Endothelial cell of umbilical vein (primary cell): ENCODE measurements around the gene CFAP20. TPM values are rescaled to one million over a fixed set of nuclear protein-coding genes. Genes with fewer than 3 reads are reported as not detected.
"Not testable (repeated sequence)": the region's sequence is repeated elsewhere in the genome, so short reads cannot be mapped to it uniquely, and the experiment has no call there.

ENCODE experiments used
- BruUV-seq: library from RNA; stranded (reverse); fragments of 400-500 nt; replicated peaks from 2 replicates; lab custom pipeline; 2021; lab: Mats Ljungman, UMichigan
- CTCF ChIA-PET: fragments of 300-600, 350-600 bp; sonication (Branson Sonifier 250); formaldehyde crosslinking; loops from one replicate; lab custom pipeline; 2021; ENCODE audit warnings: antibody characterized with exemption, inconsistent platforms; lab: Charles Lee
- POLR2A ChIA-PET: fragments of 300-600, 350-600 bp; sonication (Branson Sonifier 250); formaldehyde crosslinking; loops from one replicate; lab custom pipeline; 2021; ENCODE audit warnings: antibody characterized with exemption, inconsistent platforms; lab: Charles Lee
- DNase-seq: peaks from one replicate; pipeline ENCODE4 v3.0.0-alpha.2; 2011; ENCODE audit warnings: low read depth, low spot score
- FAIRE-seq: peaks from 2 replicates; lab custom pipeline; 2011; peaks lifted over from hg19 to GRCh38; lab: Jason Lieb, UNC
- H2AFZ ChIP-seq: 2 replicates; pipeline ENCODE4 v1.6.0; 2012; ENCODE audit warnings: low read depth, low read length, control low read depth, inconsistent platforms
- H3K27ac ChIP-seq: 2 replicates; pipeline ENCODE4 v1.5.1; 2011; ENCODE audit warnings: low read depth, mild to moderate bottlenecking, control low read depth, low read length, moderate library complexity; ENCODE audit not compliant: insufficient read depth
- H3K27me3 ChIP-seq, 2 experiments: 2 replicates each; pipeline versions ENCODE4 v1.6.0 to v1.6.1; 2011; ENCODE audit warnings: low read length in 2 of 2, mixed read lengths in 1 of 2; ENCODE audit not compliant: control insufficient read depth in 2 of 2, insufficient read depth in 2 of 2
- H3K36me3 ChIP-seq, 2 experiments: 2 replicates in 1 of 2; 3 replicates in 1 of 2; pipeline ENCODE4 v1.5.1; 2011; ENCODE audit warnings: low read length in 2 of 2, mild to moderate bottlenecking in 1 of 2, moderate library complexity in 1 of 2; ENCODE audit not compliant: control insufficient read depth in 2 of 2, insufficient read depth in 2 of 2; ENCODE audit errors: extremely low read depth in 1 of 2
- H3K4me1 ChIP-seq: 3 replicates; pipeline ENCODE4 v1.5.1; 2011; ENCODE audit warnings: mild to moderate bottlenecking, low read length; ENCODE audit not compliant: control insufficient read depth, insufficient read depth; ENCODE audit errors: extremely low read depth
- H3K4me2 ChIP-seq: 2 replicates; pipeline ENCODE4 v1.6.1; 2011; ENCODE audit warnings: low read length, control low read depth, mixed read lengths; ENCODE audit not compliant: insufficient read depth
- H3K4me3 ChIP-seq, 3 experiments: fragments of 200-600 bp in 1 of 3; sonication (generic), shearing (Covaris generic) in 1 of 3; replicated peaks in 1 of 3; 2 replicates each; pipeline ENCODE4 v1.5.1; 2011 to 2016; ENCODE audit warnings: control low read depth in 3 of 3, low read length in 3 of 3, mild to moderate bottlenecking in 2 of 3, inconsistent platforms in 1 of 3, low read depth in 1 of 3, moderate library complexity in 1 of 3; ENCODE audit not compliant: insufficient read depth in 1 of 3
- H3K79me2 ChIP-seq: 2 replicates; pipeline ENCODE4 v1.6.0; 2012; ENCODE audit warnings: low read length, inconsistent platforms; ENCODE audit not compliant: control insufficient read depth, insufficient read depth
- H3K9ac ChIP-seq: replicated peaks from 2 replicates; pipeline ENCODE3; 2011; ENCODE audit warnings: low read length, control low read depth; ENCODE audit not compliant: insufficient read depth; ENCODE audit errors: extremely low read depth
- H3K9me1 ChIP-seq: replicated peaks from 3 replicates; pipeline ENCODE4 v1.6.0; 2011; ENCODE audit warnings: mild to moderate bottlenecking, low read length; ENCODE audit not compliant: control insufficient read depth, insufficient read depth; ENCODE audit errors: extremely low read depth
- H3K9me3 ChIP-seq: replicated peaks from 2 replicates; pipeline ENCODE4 v1.5.1; 2012; ENCODE audit warnings: low read length, inconsistent platforms; ENCODE audit not compliant: control insufficient read depth, insufficient read depth
- H4K20me1 ChIP-seq: replicated peaks from 2 replicates; pipeline ENCODE3; 2011; ENCODE audit warnings: mild to moderate bottlenecking, low read length; ENCODE audit not compliant: control insufficient read depth, insufficient read depth; ENCODE audit errors: extremely low read depth
- CTCF ChIP-seq, 2 donors: IDR thresholded peaks; 1 replicate in 1 of 2; 2 replicates in 1 of 2; pipeline ENCODE4 v1.5.1; 2011; ENCODE audit warnings: low read length in 2 of 2, mild to moderate bottlenecking in 2 of 2, moderate library complexity in 2 of 2, control low read depth in 1 of 2, inconsistent platforms in 1 of 2, low read depth in 1 of 2; ENCODE audit not compliant: insufficient read depth in 1 of 2; ENCODE audit errors: extremely low read depth in 1 of 2
- EZH2 ChIP-seq: IDR thresholded peaks from 2 replicates; pipeline ENCODE4 v1.6.1; 2012; ENCODE audit warnings: borderline replicate concordance, low read depth, mild to moderate bottlenecking, moderate library complexity, low read length, inconsistent platforms; ENCODE audit not compliant: severe bottlenecking
- FOS ChIP-seq: IDR thresholded peaks from 2 replicates; pipeline ENCODE4 v1.6.1; 2011; ENCODE audit warnings: mild to moderate bottlenecking, low read length, moderate library complexity, borderline replicate concordance; ENCODE audit not compliant: insufficient read depth
- MYC ChIP-seq: IDR thresholded peaks from one replicate; pipeline ENCODE4 v1.6.1; 2011; ENCODE audit warnings: mild to moderate bottlenecking, low read depth, low read length
- POLR2A ChIP-seq: IDR thresholded peaks from 2 replicates; pipeline ENCODE4 v1.6.1; 2012; ENCODE audit warnings: low read depth, mild to moderate bottlenecking, control low read depth, low read length
- POLR2AphosphoS5 ChIP-seq: IDR thresholded peaks from 2 replicates; pipeline ENCODE4 v1.6.1; 2012; ENCODE audit warnings: low read depth, mild to moderate bottlenecking, control low read depth, low read length, moderate library complexity; ENCODE audit not compliant: insufficient read depth
- dilution Hi-C: fragments of 300-500 bp; cut with MboI; formaldehyde crosslinking; loops from one replicate; pipeline ENCODE4 v1.15.0; 2019; ENCODE audit warnings: low sequenced_read_pairs; ENCODE audit not compliant: extremely low pct_ligation_motif_present
- intact Hi-C: fragments of 100-400 bp; cut with micrococcal nuclease; formaldehyde crosslinking; loops from one replicate; pipeline ENCODE4 v1.10.0; 2022
- polyA plus RNA-seq, 4 experiments: library from polyadenylated mRNA; depleted of rRNA in 3 of 4; stranded (reverse) in 3 of 4; unstranded in 1 of 4; fragments of >200 nt; gene quantifications; 2 replicates each; pipeline versions ENCODE4 v1.2.1 to v1.2.3, GENCODE V29; 2011 to 2012; ENCODE audit warnings: missing spikeins in 1 of 4
- total RNA-seq: library from RNA; stranded (reverse); gene quantifications from 2 replicates; pipeline ENCODE4 v1.2.3, GENCODE V29; 2021

The CFAP20 gene
- total and polyA plus RNA-seq, 2 donors (not counting 3 experiments of a cell fraction or from before 2014, with no cell fraction given) = 44.7 to 70.9 TPM

GRCh38 chr16:58094026-58094425 is 35.2 kb downstream of the CFAP20 start:
- Histone ChIP-seq H3K9me3 (no peaks in the 10 kb centered on the region), H3K27ac (no peak overlapping the region), H3K36me3 (no peaks in the 10 kb centered on the region), H3K4me2 (no peak overlapping the region), H2AFZ (no peak overlapping the region), H4K20me1 (no peaks in the 10 kb centered on the region), H3K79me2 (no peaks in the 10 kb centered on the region), H3K9ac (no peak overlapping the region), H3K4me3 (no peak overlapping the region), H3K9me1 (no peaks in the 10 kb centered on the region), H3K27me3 (no peaks in the 10 kb centered on the region), H3K4me1 (no peaks in the 10 kb centered on the region)
- DNase-seq (no peak), FAIRE-seq (no peak)
- BruUV-seq = no TSS peak
- TF ChIP-seq EZH2 (no peak), FOS (no peak), CTCF (IDR thresholded peaks at IDR 0.05; ENCODE audit: extremely low read depth in 1 of 2, insufficient read depth in 1 of 2, low read depth in 1 of 2, low read length in 2 of 2) (no peak), MYC (no peak), POLR2AphosphoS5 (no peak), POLR2A (no peak)
- intact Hi-C loops (no loop called here), dilution Hi-C loops (no loop called here)
- ChIA-PET POLR2A (no interaction called here), CTCF (interaction anchor here (0.8 kb wide), 1 partner anchor 10 kb away, joined by 3 read pairs; no protein-coding TSS in a partner anchor)

GRCh38 chr16:58090396-58090795 is 38.8 kb downstream of the CFAP20 start:
- DNase-seq, H4K20me1 ChIP-seq, H2AFZ ChIP-seq, H3K9ac ChIP-seq, H3K9me1 ChIP-seq, POLR2A ChIA-PET, H3K4me2 ChIP-seq, intact Hi-C loops, H3K27ac ChIP-seq, FAIRE-seq, H3K79me2 ChIP-seq, H3K27me3 ChIP-seq, H3K4me3 ChIP-seq, CTCF ChIA-PET, H3K4me1 ChIP-seq, BruUV-seq, dilution Hi-C loops, H3K36me3 ChIP-seq, H3K9me3 ChIP-seq: not testable (repeated sequence)
